ENCODE results near the gene RPS8.

The RPS8 gene

GRCh38 chr1:44817771-44818495 lies 42.6 kb downstream of the RPS8 start:
- H3K79me2 ChIP-seq (ENCODE audit: low read length) = no peaks in the 10 kb centered on the region
- peaks cover 11% of the 10 kb centered on the region for H3F3A ChIP-seq (ENCODE audit: insufficient read depth, low read length)
- H2AFZ ChIP-seq (ENCODE audit: low read length) = no peak overlapping the region
- no peaks in the 10 kb centered on the region for H3K9me3 ChIP-seq (replicated peaks; ENCODE audit: insufficient read depth, low read length)
- H3K4me3 ChIP-seq (ENCODE audit: low read length) = no peak overlapping the region
- H3K27ac ChIP-seq (ENCODE audit: low read length) = no peak overlapping the region
- no peak for DNase-seq
- no peaks in the 10 kb centered on the region for H3K4me1 ChIP-seq (ENCODE audit: low read length)
- no peak overlapping the region for H3K4me2 ChIP-seq (ENCODE audit: low read depth, low read length)
- H3K9ac ChIP-seq (ENCODE audit: low read length) = no peak overlapping the region
- no peaks in the 10 kb centered on the region for H4K20me1 ChIP-seq (ENCODE audit: insufficient read depth, low read length)
- no peaks in the 10 kb centered on the region for H3K36me3 ChIP-seq (replicated peaks; ENCODE audit: insufficient read depth, low read length)
- TF ChIP-seq EZH2 (optimal IDR thresholded peaks at IDR 0.05; ENCODE audit: low read depth, low read length) = no peak
- TF ChIP-seq CTCF (IDR thresholded peaks at IDR 0.05; ENCODE audit: low read length) = no peak
- no peak for TF ChIP-seq EZH2phosphoT487 (IDR thresholded peaks at IDR 0.05; ENCODE audit: low read length)
- no peaks in the 10 kb centered on the region for H3K9me2 ChIP-seq (replicated peaks; ENCODE audit: insufficient read depth, low read length)
- peaks cover 9% of the 10 kb centered on the region; the same call in 1 of the 2 replicates for H3K27me3 ChIP-seq (replicated peaks; ENCODE audit: insufficient read depth, low read length)

DNA sequence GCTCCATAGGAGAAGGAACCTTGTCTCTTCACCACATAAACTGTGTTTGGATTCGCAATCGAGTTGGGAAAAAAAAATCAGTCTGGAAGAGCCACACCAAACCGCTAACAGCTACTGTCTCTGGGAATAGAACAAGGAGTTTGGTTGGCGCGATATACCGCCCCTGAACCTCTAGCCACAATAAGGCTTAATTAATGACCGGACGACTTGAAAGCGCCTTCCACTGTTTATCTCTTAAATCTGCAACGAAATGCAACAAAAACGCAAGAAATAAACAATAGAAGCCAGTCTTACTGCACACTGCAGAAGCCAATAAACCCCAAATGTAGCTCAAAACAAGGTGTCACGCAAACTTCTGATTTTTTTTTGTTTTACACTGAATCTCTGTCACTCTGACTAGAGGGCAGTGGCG lies 43.9 kb downstream of the RPS8 start:
- Histone ChIP-seq H3K79me2 (ENCODE audit: low read length) (no peaks in the 10 kb centered on the region), H3K4me2 (ENCODE audit: low read depth, low read length) (peak overlapping the region; percentile 98), H3K36me3 (replicated peaks; ENCODE audit: insufficient read depth, low read length) (no peaks in the 10 kb centered on the region), H4K20me1 (ENCODE audit: insufficient read depth, low read length) (no peaks in the 10 kb centered on the region), H3K27ac (ENCODE audit: low read length) (peak overlapping the region; percentile 78), H3K27me3 (replicated peaks; ENCODE audit: insufficient read depth, low read length) (peaks cover 9% of the 10 kb centered on the region; the same call in 1 of the 2 replicates), H2AFZ (ENCODE audit: low read length) (peak overlapping the region; percentile 93), H3K4me1 (ENCODE audit: low read length) (no peaks in the 10 kb centered on the region), H3K9me3 (replicated peaks; ENCODE audit: insufficient read depth, low read length) (no peaks in the 10 kb centered on the region), H3K9ac (ENCODE audit: low read length) (peak overlapping the region; percentile 86; the same call in 1 of the 2 replicates), H3F3A (ENCODE audit: insufficient read depth, low read length) (peaks cover 11% of the 10 kb centered on the region), H3K4me3 (ENCODE audit: low read length) (peak overlapping the region; percentile 74), H3K9me2 (replicated peaks; ENCODE audit: insufficient read depth, low read length) (no peaks in the 10 kb centered on the region)
- no peak for TF ChIP-seq EZH2phosphoT487 (IDR thresholded peaks at IDR 0.05; ENCODE audit: low read length)
- TF ChIP-seq CTCF (IDR thresholded peaks at IDR 0.05; ENCODE audit: low read length) = peak; percentile 25
- DNase-seq = no peak

DNA sequence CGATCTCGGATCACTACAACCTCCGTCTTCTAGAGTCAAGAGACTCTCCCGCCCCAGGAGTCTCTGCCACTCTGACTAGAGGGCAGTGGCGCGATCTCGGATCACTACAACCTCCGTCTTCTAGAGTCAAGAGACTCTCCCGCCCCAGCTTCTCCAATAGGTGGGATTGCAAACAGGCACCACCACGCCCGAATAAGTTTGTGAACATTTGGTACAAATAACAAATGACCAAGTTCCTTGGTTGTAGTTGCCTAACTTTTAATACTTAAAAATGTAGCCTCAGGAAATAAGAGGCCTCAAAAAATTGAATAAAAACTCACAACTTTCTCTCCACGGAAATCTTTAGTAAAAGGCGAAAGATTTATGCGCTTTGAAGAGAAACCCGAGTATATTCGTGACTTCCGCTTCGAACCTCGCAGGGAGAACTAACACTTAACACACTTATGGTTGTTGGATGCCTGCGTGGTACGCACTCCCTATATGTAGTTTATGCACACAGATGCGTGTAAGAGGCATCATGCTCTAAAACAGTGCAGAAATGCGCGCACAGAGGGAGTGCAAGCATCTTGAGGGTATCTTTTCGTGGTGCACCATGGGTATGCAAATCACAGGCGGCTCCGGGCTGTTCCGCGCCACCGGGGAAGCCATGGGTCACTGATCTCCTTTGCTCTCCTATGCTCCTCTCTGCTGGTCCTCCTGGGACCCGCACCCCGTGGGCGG lies 44.4 kb downstream of the RPS8 start:
- peak overlapping the region; percentile 86 for H3K9ac ChIP-seq (ENCODE audit: low read length)
- peaks cover 8% of the 10 kb centered on the region; the same call in 1 of the 2 replicates for H3K27me3 ChIP-seq (replicated peaks; ENCODE audit: insufficient read depth, low read length)
- no peaks in the 10 kb centered on the region for H4K20me1 ChIP-seq (ENCODE audit: insufficient read depth, low read length)
- peak overlapping the region; percentile 74 for H3K4me3 ChIP-seq (ENCODE audit: low read length)
- no peaks in the 10 kb centered on the region for H3K9me2 ChIP-seq (replicated peaks; ENCODE audit: insufficient read depth, low read length)
- no peaks in the 10 kb centered on the region for H3K79me2 ChIP-seq (ENCODE audit: low read length)
- H3K36me3 ChIP-seq (replicated peaks; ENCODE audit: insufficient read depth, low read length) = no peaks in the 10 kb centered on the region
- H3K4me2 ChIP-seq (ENCODE audit: low read depth, low read length) = peak overlapping the region; percentile 98
- H3K4me1 ChIP-seq (ENCODE audit: low read length) = no peaks in the 10 kb centered on the region
- H3F3A ChIP-seq (ENCODE audit: insufficient read depth, low read length) = peaks cover 11% of the 10 kb centered on the region
- H3K27ac ChIP-seq (ENCODE audit: low read length) = peak overlapping the region; percentile 78
- H3K9me3 ChIP-seq (replicated peaks; ENCODE audit: insufficient read depth, low read length) = no peaks in the 10 kb centered on the region
- H2AFZ ChIP-seq (ENCODE audit: low read length) = peak overlapping the region; percentile 92
- TF ChIP-seq CTCF (IDR thresholded peaks at IDR 0.05; ENCODE audit: low read length) = no peak
- TF ChIP-seq EZH2phosphoT487 (IDR thresholded peaks at IDR 0.05; ENCODE audit: low read length) = no peak
- TF ChIP-seq EZH2 (optimal IDR thresholded peaks at IDR 0.05; ENCODE audit: low read depth, low read length) = no peak
- peak; percentile 89 for DNase-seq

All from MM.1S (cell line).